Transverse colon (tissue), 4 donors: Measurements from ENCODE around the gene AHSG.

ENCODE experiments used
- CTCF ChIP-seq, 5 experiments: fragments of 200-600 bp in 3 of 5; fragments of 450-650 bp in 2 of 5; sonication (generic) in 3 of 5; IDR thresholded peaks; 1 replicate in 2 of 5; 2 replicates in 3 of 5; pipeline ENCODE4 v1.5.1; 2016 to 2017; ENCODE audit warnings: antibody characterized with exemption in 5 of 5, inconsistent platforms in 3 of 5, mild to moderate bottlenecking in 2 of 5, moderate library complexity in 1 of 5
- EP300 ChIP-seq: sonication (generic); formaldehyde crosslinking; IDR thresholded peaks from one replicate; pipeline ENCODE4 v1.6.1; 2017; ENCODE audit warnings: antibody characterized with exemption, low read depth
- POLR2A ChIP-seq: fragments of 450-650 bp; IDR thresholded peaks from one replicate; pipeline ENCODE4 v1.6.1; 2016; ENCODE audit warnings: antibody characterized with exemption, mild to moderate bottlenecking, moderate library complexity
- POLR2AphosphoS5 ChIP-seq, 3 donors: sonication (generic); formaldehyde crosslinking; IDR thresholded peaks; one replicate each; pipeline ENCODE4 v1.6.1; 2016; ENCODE audit warnings: antibody characterized with exemption in 3 of 3

DNA sequence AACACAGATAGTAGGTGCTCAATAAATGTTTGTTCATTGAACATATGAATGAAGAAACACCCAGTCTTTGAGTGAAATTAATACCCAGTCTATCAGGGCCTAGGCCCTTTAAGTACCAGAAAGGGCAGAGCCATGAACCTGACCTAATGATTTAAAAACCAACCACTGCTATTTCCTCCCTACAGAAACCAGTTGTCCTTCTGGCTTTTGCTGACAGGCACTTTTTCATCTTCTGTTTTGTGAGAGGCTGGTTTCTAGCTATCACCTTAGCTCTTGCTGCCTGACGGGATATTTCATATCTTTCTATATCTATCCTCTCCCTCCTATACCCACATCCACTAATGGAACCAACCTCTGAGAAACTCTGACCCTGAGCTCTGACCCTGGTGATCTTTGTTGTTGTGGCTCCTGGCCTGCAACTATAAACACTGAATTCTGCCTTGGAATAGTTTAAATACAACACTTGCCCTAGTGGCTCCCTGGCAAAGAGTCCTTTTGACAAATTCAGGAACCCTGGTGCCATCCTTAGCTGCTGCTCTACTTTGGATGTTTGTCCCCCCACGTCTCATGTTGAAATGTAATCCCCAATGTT, 4.1 kb upstream of the AHSG start:
- TF ChIP-seq CTCF (IDR thresholded peaks at IDR 0.05) (no peak), EP300 (no peak), POLR2A (no peak), POLR2AphosphoS5 (IDR thresholded peaks at IDR 0.05) (no peak)
